Measurements from ENCODE around the gene ZNF253.

- TF ChIP-seq SOX6 (IDR thresholded peaks at IDR 0.05) = no peak
- TF ChIP-seq MYC (IDR thresholded peaks at IDR 0.05; ENCODE audit: low read depth, low read length) = no peak
- TF ChIP-seq MYC (CRISPR knock-in tag; IDR thresholded peaks at IDR 0.05; ENCODE audit: borderline replicate concordance, low read depth) = no peak
- no peak for TF ChIP-seq MTA1 (IDR thresholded peaks at IDR 0.05; ENCODE audit: borderline replicate concordance)
These were observed 48.9 kb downstream of the ZNF253 start for GRCh38 chr19:19914596-19914995.

Measured in K562 (cell line).